Astrocyte (in vitro differentiated cells and primary cell): ENCODE data around the gene RAD51B. TPM values are rescaled to one million over a fixed set of nuclear protein-coding genes. Genes with fewer than 3 reads are reported as not detected.

Experiments used
- DNase-seq: peaks from one replicate; pipeline ENCODE4 v3.0.0-alpha.2; 2010; ENCODE audit warnings: low read depth
- FAIRE-seq: peaks from 2 replicates; lab custom pipeline; 2011; peaks lifted over from hg19 to GRCh38; lab: Jason Lieb, UNC
- H2AFZ ChIP-seq: 2 replicates; pipeline ENCODE4 v1.6.0; 2012; ENCODE audit warnings: low read depth, low read length, inconsistent platforms
- H3K27ac ChIP-seq: 2 replicates; pipeline ENCODE4 v1.5.1; 2011; ENCODE audit warnings: low read depth, low read length, inconsistent platforms
- H3K27me3 ChIP-seq: 2 replicates; pipeline ENCODE4 v1.6.0; 2011; ENCODE audit warnings: low read length, inconsistent platforms; ENCODE audit not compliant: insufficient read depth
- H3K36me3 ChIP-seq: 2 replicates; pipeline ENCODE4 v1.5.1; 2011; ENCODE audit warnings: low read length, inconsistent platforms; ENCODE audit not compliant: insufficient read depth
- H3K4me1 ChIP-seq: 2 replicates; pipeline ENCODE4 v1.5.1; 2011; ENCODE audit warnings: low read length, inconsistent platforms; ENCODE audit not compliant: insufficient read depth
- H3K4me2 ChIP-seq: 2 replicates; pipeline ENCODE4 v1.6.0; 2012; ENCODE audit warnings: low read length, inconsistent platforms
- H3K4me3 ChIP-seq: 2 replicates; pipeline ENCODE4 v1.5.1; 2011; ENCODE audit warnings: low read depth, mild to moderate bottlenecking, low read length, inconsistent platforms; ENCODE audit not compliant: insufficient read depth
- H3K79me2 ChIP-seq: 2 replicates; pipeline ENCODE4 v1.6.0; 2012; ENCODE audit warnings: mild to moderate bottlenecking, low read length, inconsistent platforms; ENCODE audit not compliant: insufficient read depth
- H3K9ac ChIP-seq: 2 replicates; pipeline ENCODE4 v1.6.0; 2012; ENCODE audit warnings: mild to moderate bottlenecking, low read length, inconsistent platforms
- H3K9me3 ChIP-seq: 2 replicates; pipeline ENCODE4 v1.5.1; 2012; ENCODE audit warnings: low read depth, mild to moderate bottlenecking, low read length, inconsistent platforms; ENCODE audit not compliant: insufficient read depth
- H4K20me1 ChIP-seq: 2 replicates; pipeline ENCODE4 v1.6.0; 2012; ENCODE audit warnings: low read length, inconsistent platforms; ENCODE audit not compliant: insufficient read depth
- H3K27ac Mint-ChIP-seq: one replicate; pipeline ENCODE4 v1.8.0; 2021; ENCODE audit warnings: mild to moderate bottlenecking, mixed read lengths; ENCODE audit not compliant: unreplicated experiment
- H3K27me3 Mint-ChIP-seq: one replicate; pipeline ENCODE4 v1.8.0; 2021; ENCODE audit warnings: low read depth, mixed read lengths; ENCODE audit not compliant: unreplicated experiment
- H3K36me3 Mint-ChIP-seq: one replicate; pipeline ENCODE4 v1.8.0; 2021; ENCODE audit warnings: low read depth, mixed read lengths; ENCODE audit not compliant: unreplicated experiment
- H3K4me1 Mint-ChIP-seq: one replicate; pipeline ENCODE4 v1.8.0; 2021; ENCODE audit warnings: low read depth, mixed read lengths; ENCODE audit not compliant: unreplicated experiment
- H3K4me3 Mint-ChIP-seq: one replicate; pipeline ENCODE4 v1.8.0; 2021; ENCODE audit warnings: mild to moderate bottlenecking, moderate library complexity, mixed read lengths; ENCODE audit not compliant: unreplicated experiment
- H3K9me3 Mint-ChIP-seq: one replicate; pipeline ENCODE4 v1.8.0; 2021; ENCODE audit warnings: mild to moderate bottlenecking, mixed read lengths; ENCODE audit not compliant: unreplicated experiment
- EZH2 ChIP-seq: IDR thresholded peaks from 2 replicates; pipeline ENCODE4 v1.6.1; 2012; ENCODE audit warnings: mild to moderate bottlenecking, low read length, inconsistent platforms; ENCODE audit not compliant: insufficient read depth
- total RNA-seq: library from RNA; stranded (reverse); gene quantifications from 2 replicates; pipeline ENCODE4 v1.2.1, GENCODE V29; 2021
- TF ChIP-seq, protein P1 (sequence below): IDR thresholded peaks from 2 replicates; pipeline ENCODE4 v1.5.1; 2011; ENCODE audit warnings: low read depth, mild to moderate bottlenecking, inconsistent platforms, low read length, moderate library complexity; ENCODE audit not compliant: insufficient read depth

RAD51B gene
- total RNA-seq, 1 donor from 2014 or later = 10.8 TPM

GRCh38 chr14:68767248-68767645, 947.7 kb downstream of the RAD51B start:
- Histone ChIP-seq H3K27me3 (no peaks in the 10 kb centered on the region), H3K9me3 (no peaks in the 10 kb centered on the region), H3K27ac (no peak overlapping the region), H3K36me3 (no peaks in the 10 kb centered on the region), H4K20me1 (no peaks in the 10 kb centered on the region), H3K4me1 (peaks cover 15% of the 10 kb centered on the region), H2AFZ (no peak overlapping the region), H3K9ac (no peak overlapping the region), H3K4me3 (no peak overlapping the region), H3K4me2 (no peak overlapping the region), H3K79me2 (no peaks in the 10 kb centered on the region)
- no peak overlapping the region for H3K27ac Mint-ChIP-seq
- TF ChIP-seq, protein P1, sequence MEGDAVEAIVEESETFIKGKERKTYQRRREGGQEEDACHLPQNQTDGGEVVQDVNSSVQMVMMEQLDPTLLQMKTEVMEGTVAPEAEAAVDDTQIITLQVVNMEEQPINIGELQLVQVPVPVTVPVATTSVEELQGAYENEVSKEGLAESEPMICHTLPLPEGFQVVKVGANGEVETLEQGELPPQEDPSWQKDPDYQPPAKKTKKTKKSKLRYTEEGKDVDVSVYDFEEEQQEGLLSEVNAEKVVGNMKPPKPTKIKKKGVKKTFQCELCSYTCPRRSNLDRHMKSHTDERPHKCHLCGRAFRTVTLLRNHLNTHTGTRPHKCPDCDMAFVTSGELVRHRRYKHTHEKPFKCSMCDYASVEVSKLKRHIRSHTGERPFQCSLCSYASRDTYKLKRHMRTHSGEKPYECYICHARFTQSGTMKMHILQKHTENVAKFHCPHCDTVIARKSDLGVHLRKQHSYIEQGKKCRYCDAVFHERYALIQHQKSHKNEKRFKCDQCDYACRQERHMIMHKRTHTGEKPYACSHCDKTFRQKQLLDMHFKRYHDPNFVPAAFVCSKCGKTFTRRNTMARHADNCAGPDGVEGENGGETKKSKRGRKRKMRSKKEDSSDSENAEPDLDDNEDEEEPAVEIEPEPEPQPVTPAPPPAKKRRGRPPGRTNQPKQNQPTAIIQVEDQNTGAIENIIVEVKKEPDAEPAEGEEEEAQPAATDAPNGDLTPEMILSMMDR = no peak
- TF ChIP-seq EZH2 = no peak
- no peaks in the 10 kb centered on the region for H3K36me3 Mint-ChIP-seq
- peaks cover 24% of the 10 kb centered on the region for H3K27me3 Mint-ChIP-seq
- peaks cover 8% of the 10 kb centered on the region for H3K4me1 Mint-ChIP-seq
- no peak overlapping the region for H3K4me3 Mint-ChIP-seq
- FAIRE-seq (no peak), DNase-seq (no peak)
- H3K9me3 Mint-ChIP-seq = no peaks in the 10 kb centered on the region

DNA sequence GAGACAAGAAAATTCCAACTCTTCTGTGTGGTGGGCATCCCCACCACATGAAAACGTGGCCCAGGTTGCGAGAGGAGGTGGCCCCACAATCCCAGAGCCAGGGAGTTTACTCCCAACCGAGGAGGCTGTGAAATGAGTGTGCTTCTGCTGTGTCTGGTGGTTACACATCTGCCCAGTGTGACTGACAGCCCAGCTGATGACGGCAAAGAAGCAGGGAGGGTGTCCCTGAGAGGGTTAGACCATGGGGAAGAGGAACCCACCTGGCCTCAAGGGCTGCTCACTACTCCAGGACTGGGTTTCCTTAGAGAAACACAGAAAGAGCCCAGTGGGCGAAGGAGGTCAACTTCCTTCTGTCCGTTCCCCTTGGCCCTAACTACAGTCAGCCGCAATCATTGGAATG, 948.7 kb downstream of the RAD51B start:
- Mint-ChIP-seq H3K27ac (no peak overlapping the region), H3K4me1 (peaks cover 5% of the 10 kb centered on the region), H3K4me3 (no peak overlapping the region), H3K9me3 (no peaks in the 10 kb centered on the region), H3K36me3 (no peaks in the 10 kb centered on the region), H3K27me3 (peaks cover 24% of the 10 kb centered on the region)
- H3K4me1 ChIP-seq = peaks cover 5% of the 10 kb centered on the region
- DNase-seq = no peak
- no peak overlapping the region for H3K9ac ChIP-seq
- H3K9me3 ChIP-seq = no peaks in the 10 kb centered on the region
- no peak for FAIRE-seq
- H4K20me1 ChIP-seq = no peaks in the 10 kb centered on the region
- H3K27me3 ChIP-seq = no peaks in the 10 kb centered on the region
- no peak overlapping the region for H3K27ac ChIP-seq
- no peak for TF ChIP-seq EZH2
- TF ChIP-seq, protein P1 = no peak
- H3K36me3 ChIP-seq = no peaks in the 10 kb centered on the region
- no peak overlapping the region for H3K4me2 ChIP-seq
- no peak overlapping the region for H2AFZ ChIP-seq
- no peak overlapping the region for H3K4me3 ChIP-seq
- H3K79me2 ChIP-seq = no peaks in the 10 kb centered on the region

- Histone ChIP-seq H3K9me3 (peaks cover 6% of the 10 kb centered on the region), H2AFZ (no peak overlapping the region), H3K27ac (no peak overlapping the region), H3K9ac (no peak overlapping the region), H3K79me2 (no peaks in the 10 kb centered on the region), H3K36me3 (no peaks in the 10 kb centered on the region), H4K20me1 (no peaks in the 10 kb centered on the region), H3K4me3 (no peak overlapping the region), H3K27me3 (no peaks in the 10 kb centered on the region), H3K4me1 (no peaks in the 10 kb centered on the region), H3K4me2 (no peak overlapping the region)
- FAIRE-seq (no peak), DNase-seq (no peak)
- peaks cover 3% of the 10 kb centered on the region for H3K9me3 Mint-ChIP-seq
- H3K4me1 Mint-ChIP-seq = no peaks in the 10 kb centered on the region
- H3K27ac Mint-ChIP-seq = no peak overlapping the region
- H3K27me3 Mint-ChIP-seq = peaks cover 24% of the 10 kb centered on the region
- H3K4me3 Mint-ChIP-seq = no peak overlapping the region
- H3K36me3 Mint-ChIP-seq = no peaks in the 10 kb centered on the region
- TF ChIP-seq, protein P1 = no peak
- no peak for TF ChIP-seq EZH2
Observed at GRCh38 chr14:68770051-68770450, 950.5 kb downstream of the RAD51B start.
